Trophoblast cell (in vitro differentiated cells and primary cell): ENCODE data around the gene SERTAD1.

ENCODE experiments used
- DNase-seq, 2 donors: peaks; one replicate each; pipeline ENCODE4 v3.0.0-alpha.2; 2016
- H2AFZ ChIP-seq: 2 replicates; pipeline ENCODE4 v1.6.1; 2013; ENCODE audit warnings: low read length, moderate library complexity, mild to moderate bottlenecking; ENCODE audit not compliant: insufficient read depth, poor library complexity
- H2AK5ac ChIP-seq: 2 replicates; pipeline ENCODE4 v1.6.1; 2013; ENCODE audit warnings: mild to moderate bottlenecking, low read length
- H2BK120ac ChIP-seq: 2 replicates; pipeline ENCODE4 v1.6.1; 2013; ENCODE audit warnings: low read length, mild to moderate bottlenecking, moderate library complexity; ENCODE audit not compliant: insufficient read depth, poor library complexity
- H2BK12ac ChIP-seq: 2 replicates; pipeline ENCODE4 v1.6.1; 2013; ENCODE audit warnings: mild to moderate bottlenecking, low read length, moderate library complexity
- H2BK5ac ChIP-seq: 2 replicates; pipeline ENCODE4 v1.6.1; 2013; ENCODE audit warnings: low read length, low read depth, moderate library complexity, mild to moderate bottlenecking; ENCODE audit not compliant: poor library complexity
- H3K14ac ChIP-seq: 2 replicates; pipeline ENCODE4 v1.6.1; 2013; ENCODE audit warnings: mild to moderate bottlenecking, low read length
- H3K18ac ChIP-seq: 2 replicates; pipeline ENCODE4 v1.6.1; 2013; ENCODE audit warnings: mild to moderate bottlenecking, low read length
- H3K23ac ChIP-seq: 2 replicates; pipeline ENCODE4 v1.6.1; 2013; ENCODE audit warnings: low read length
- H3K27ac ChIP-seq: 2 replicates; pipeline ENCODE4 v1.5.1; 2013; ENCODE audit warnings: low read depth, mild to moderate bottlenecking, inconsistent platforms, low read length, moderate library complexity
- H3K27me3 ChIP-seq: 2 replicates; pipeline ENCODE4 v1.6.1; 2013; ENCODE audit warnings: inconsistent platforms, mild to moderate bottlenecking, low read length, moderate library complexity; ENCODE audit not compliant: insufficient read depth
- H3K36me3 ChIP-seq, 2 experiments: 1 replicate in 1 of 2; 2 replicates in 1 of 2; pipeline ENCODE4 v1.6.1; 2013; ENCODE audit warnings: low read length in 2 of 2, mild to moderate bottlenecking in 2 of 2, moderate library complexity in 1 of 2; ENCODE audit not compliant: insufficient read depth in 2 of 2, control insufficient read depth in 1 of 2
- H3K4ac ChIP-seq: 2 replicates; pipeline ENCODE4 v1.6.1; 2013; ENCODE audit warnings: low read depth, mild to moderate bottlenecking, low read length, moderate library complexity
- H3K4me1 ChIP-seq, 2 experiments: 1 replicate in 1 of 2; 2 replicates in 1 of 2; pipeline ENCODE4 v1.6.1; 2013; ENCODE audit warnings: low read length in 2 of 2, mild to moderate bottlenecking in 2 of 2, moderate library complexity in 1 of 2; ENCODE audit not compliant: insufficient read depth in 2 of 2, control insufficient read depth in 1 of 2
- H3K4me2 ChIP-seq: 2 replicates; pipeline ENCODE4 v1.6.1; 2013; ENCODE audit warnings: inconsistent platforms, mild to moderate bottlenecking, low read length, moderate library complexity
- H3K4me3 ChIP-seq: 2 replicates; pipeline ENCODE4 v1.5.1; 2013; ENCODE audit warnings: mild to moderate bottlenecking, low read depth, low read length, inconsistent platforms
- H3K79me1 ChIP-seq: one replicate; pipeline ENCODE4 v1.6.1; 2013; ENCODE audit warnings: low read length
- H3K79me2 ChIP-seq: 2 replicates; pipeline ENCODE4 v1.6.1; 2013; ENCODE audit warnings: low read length, mild to moderate bottlenecking; ENCODE audit not compliant: control insufficient read depth, insufficient read depth, poor library complexity
- H3K9ac ChIP-seq: 2 replicates; pipeline ENCODE4 v1.6.1; 2013; ENCODE audit warnings: mild to moderate bottlenecking, low read length
- H3K9me3 ChIP-seq: 2 replicates; pipeline ENCODE4 v1.6.1; 2013; ENCODE audit warnings: low read depth, mild to moderate bottlenecking, control low read depth, inconsistent platforms, low read length; ENCODE audit not compliant: insufficient read depth
- H4K12ac ChIP-seq: 2 replicates; pipeline ENCODE4 v1.6.1; 2013; ENCODE audit warnings: low read depth, mild to moderate bottlenecking, low read length, moderate library complexity
- H4K8ac ChIP-seq: 2 replicates; pipeline ENCODE4 v1.6.1; 2013; ENCODE audit warnings: low read depth, mild to moderate bottlenecking, low read length, moderate library complexity
- H4K91ac ChIP-seq: one replicate; pipeline ENCODE4 v1.6.1; 2013; ENCODE audit warnings: low read depth, mild to moderate bottlenecking, low read length, moderate library complexity
- WGBS: extraction: QIAGEN DNeasy Blood & Tissue Kit; methylation state at CpG from one replicate; pipeline ENCODE4 v1.1.7; 2013; ENCODE audit warnings: missing lambda C conversion rate; ENCODE audit not compliant: insufficient read length, insufficient coverage; ENCODE audit errors: extremely low coverage; 5-methylcytosine and 5-hydroxymethylcytosine counted together

The SERTAD1 gene

DNA sequence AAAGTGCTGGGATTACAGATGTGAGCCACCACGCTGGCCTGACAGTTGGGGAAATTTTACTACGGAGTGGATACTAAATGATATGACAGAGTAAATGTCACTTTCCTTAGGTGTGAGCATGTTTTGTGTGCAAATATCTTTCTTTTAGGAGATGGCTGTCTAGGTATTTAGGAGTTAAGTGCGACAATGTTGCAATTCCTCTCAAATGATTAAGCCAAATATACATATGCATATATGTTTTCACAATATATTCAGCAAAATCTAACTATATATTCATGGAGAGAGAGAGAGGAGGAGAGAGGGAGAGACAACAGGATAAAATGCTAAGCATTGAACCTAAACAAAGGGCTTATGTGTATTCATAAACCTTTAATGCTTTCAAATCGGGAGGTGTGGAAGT, 23.7 kb upstream of the SERTAD1 start:
- Histone ChIP-seq H3K14ac (no peak overlapping the region), H4K12ac (no peak overlapping the region), H3K9ac (no peak overlapping the region), H3K4me3 (no peak overlapping the region), H2BK120ac (no peak overlapping the region), H3K4ac (no peak overlapping the region), H2BK12ac (no peak overlapping the region), H4K91ac (no peak overlapping the region), H3K18ac (no peak overlapping the region), H3K79me1 (peaks cover 6% of the 10 kb centered on the region), H3K27me3 (no peaks in the 10 kb centered on the region), H3K23ac (no peak overlapping the region), H3K79me2 (peaks cover 2% of the 10 kb centered on the region), H2AK5ac (no peak overlapping the region), H2BK5ac (no peak overlapping the region), H3K27ac (no peak overlapping the region), H3K4me2 (no peak overlapping the region), H3K9me3 (no peaks in the 10 kb centered on the region), H3K36me3 (peaks cover 5% of the 10 kb centered on the region in 2 experiments), H4K8ac (no peak overlapping the region), H2AFZ (no peak overlapping the region), H3K4me1 (peaks cover 6 to 13% of the 10 kb centered on the region in 2 experiments)
- DNase-seq, result no peak
- no CpG with 5 or more reads among the region's 4 CpGs for WGBS

DNA sequence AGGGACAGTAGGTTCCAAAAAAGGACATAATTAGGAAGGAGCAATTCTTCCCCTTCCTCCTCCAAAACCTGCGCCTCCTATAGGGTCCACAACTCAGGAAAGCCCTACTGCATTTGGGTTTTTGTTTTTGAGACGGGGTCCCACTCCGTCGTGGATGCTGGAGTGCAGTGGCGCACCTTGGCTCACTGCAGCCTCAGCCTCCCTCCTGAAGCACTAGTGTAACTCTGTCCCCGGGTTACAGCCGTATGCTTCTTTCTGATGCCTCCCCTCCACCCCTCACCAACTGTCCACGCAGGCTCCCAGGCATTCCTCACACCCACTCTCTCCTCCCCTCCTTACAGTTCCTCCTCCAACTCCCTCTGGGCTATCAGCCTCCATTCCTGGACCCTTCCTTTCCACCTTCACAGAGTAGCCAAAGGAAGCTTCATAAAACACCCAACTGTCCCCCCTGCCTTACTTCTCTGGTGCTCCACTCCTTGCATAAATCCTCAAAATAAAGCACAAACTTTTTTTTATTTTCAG, 20.5 kb upstream of the SERTAD1 start:
- H2BK120ac ChIP-seq, result peak overlapping the region; percentile 25
- H3K4me1 ChIP-seq, result peaks cover 12 to 17% of the 10 kb centered on the region in 2 experiments
- peak overlapping the region; percentile 48 for H3K18ac ChIP-seq
- H3K9ac ChIP-seq, result no peak overlapping the region
- H3K9me3 ChIP-seq, result no peaks in the 10 kb centered on the region
- peak overlapping the region; percentile 57 for H2BK5ac ChIP-seq
- no peak overlapping the region for H3K4me2 ChIP-seq
- H2BK12ac ChIP-seq, result peak overlapping the region; percentile 52
- DNase-seq, result no peak
- no peaks in the 10 kb centered on the region for H3K27me3 ChIP-seq
- H4K12ac ChIP-seq, result no peak overlapping the region
- H4K91ac ChIP-seq, result peak overlapping the region; percentile 72
- H3K23ac ChIP-seq, result no peak overlapping the region
- no peak overlapping the region for H3K4ac ChIP-seq
- peaks cover 16% of the 10 kb centered on the region for H3K79me2 ChIP-seq
- WGBS, result no CpG with 5 or more reads among the region's 8 CpGs
- peak overlapping the region; percentile 82 for H4K8ac ChIP-seq
- H3K79me1 ChIP-seq, result peaks cover 17% of the 10 kb centered on the region
- peak overlapping the region; percentile 28 for H3K14ac ChIP-seq
- peak overlapping the region; percentile 14 for H3K27ac ChIP-seq
- H3K36me3 ChIP-seq, result peaks cover 14 to 15% of the 10 kb centered on the region in 2 experiments
- no peak overlapping the region for H2AFZ ChIP-seq
- no peak overlapping the region for H3K4me3 ChIP-seq
- peak overlapping the region; percentile 65 for H2AK5ac ChIP-seq

DNA sequence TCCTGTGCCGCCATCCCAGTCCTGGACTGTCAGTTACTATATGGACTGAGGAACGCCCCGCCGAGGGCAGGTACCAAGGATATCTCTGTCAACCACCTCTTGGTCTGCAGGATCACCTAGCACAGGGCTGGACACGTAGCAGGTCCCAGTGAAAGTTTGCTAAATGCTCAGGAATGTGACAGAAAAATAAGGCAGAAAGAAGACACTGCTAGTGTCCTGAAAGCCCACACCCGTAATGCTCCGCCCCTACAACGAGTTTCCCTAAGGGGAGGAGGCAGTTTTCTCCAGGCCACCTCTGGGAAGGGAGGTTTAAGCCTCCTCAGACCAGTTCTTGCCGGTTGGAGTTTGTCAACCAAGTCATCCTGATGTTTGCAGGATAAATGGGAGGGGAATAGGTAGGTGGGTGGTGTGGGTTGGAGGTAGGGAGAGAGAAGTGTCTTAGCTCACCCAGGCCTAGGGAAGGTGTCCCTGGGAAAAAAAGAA, 20.0 kb upstream of the SERTAD1 start:
- peaks cover 18 to 19% of the 10 kb centered on the region in 2 experiments for H3K36me3 ChIP-seq
- no CpG with 5 or more reads among the region's 9 CpGs for WGBS

GRCh38 chr19:40444825-40445312, 19.1 kb upstream of the SERTAD1 start:
- Histone ChIP-seq H2AK5ac (no peak overlapping the region), H4K12ac (no peak overlapping the region), H4K91ac (peak overlapping the region; percentile 16), H3K4ac (no peak overlapping the region), H3K36me3 (peaks cover 24 to 25% of the 10 kb centered on the region in 2 experiments), H4K8ac (peak overlapping the region; percentile 5), H2BK12ac (no peak overlapping the region), H2AFZ (peak overlapping the region; percentile 19), H2BK120ac (peak overlapping the region; percentile 2), H3K14ac (no peak overlapping the region), H2BK5ac (peak overlapping the region; percentile 76), H3K23ac (no peak overlapping the region), H3K79me2 (peaks cover 16% of the 10 kb centered on the region), H3K9ac (peak overlapping the region; percentile 65), H3K9me3 (no peaks in the 10 kb centered on the region), H3K4me2 (peak overlapping the region; percentile 95), H3K4me1 (peaks cover 12 to 17% of the 10 kb centered on the region in 2 experiments), H3K79me1 (peaks cover 17% of the 10 kb centered on the region), H3K27me3 (no peaks in the 10 kb centered on the region), H3K18ac (no peak overlapping the region), H3K4me3 (peak overlapping the region; percentile 59), H3K27ac (peak overlapping the region; percentile 42)
- no peak for DNase-seq
- no CpG with 5 or more reads among the region's 18 CpGs for WGBS

More for the DNA sequence above, 20.0 kb upstream of the SERTAD1 start:
- Histone ChIP-seq H3K4me3 (no peak overlapping the region), H2BK120ac (no peak overlapping the region), H4K8ac (peak overlapping the region; percentile 82), H2BK5ac (no peak overlapping the region), H3K9me3 (no peaks in the 10 kb centered on the region), H3K9ac (no peak overlapping the region), H3K27ac (peak overlapping the region; percentile 71), H3K23ac (no peak overlapping the region), H3K79me2 (peaks cover 16% of the 10 kb centered on the region), H3K4ac (no peak overlapping the region), H3K79me1 (peaks cover 17% of the 10 kb centered on the region), H2AK5ac (no peak overlapping the region), H3K4me1 (peaks cover 12 to 17% of the 10 kb centered on the region in 2 experiments), H3K14ac (no peak overlapping the region), H2BK12ac (no peak overlapping the region), H3K27me3 (no peaks in the 10 kb centered on the region), H3K4me2 (peak overlapping the region; percentile 4), H4K12ac (no peak overlapping the region), H2AFZ (no peak overlapping the region), H4K91ac (no peak overlapping the region), H3K18ac (no peak overlapping the region)
- peak; percentile 75 to 84 for DNase-seq
